HCT116 (cell line): ENCODE data around the gene NANOS2. TPM values are rescaled to one million over a fixed set of nuclear protein-coding genes. Genes with fewer than 3 reads are reported as not detected.

ENCODE experiments used
- ATAC-seq: fragments of 200-7000 bp; cut with Tn5 transposase; 2 replicates; pipeline ENCODE4 v1.9.1; 2020; ENCODE audit warnings: mild to moderate bottlenecking, moderate library complexity
- BruUV-seq: library from RNA; stranded (reverse); fragments of 400-500 nt; replicated peaks from 2 replicates; lab custom pipeline; 2021; lab: Mats Ljungman, UMichigan
- CTCF ChIA-PET: fragments of 300-600 bp; sonication (Branson Sonifier 250); formaldehyde crosslinking; loops from one replicate; lab custom pipeline; 2021; ENCODE audit warnings: antibody characterized with exemption; lab: Charles Lee
- POLR2A ChIA-PET: fragments of 300-600, 350-600 bp; sonication (Branson Sonifier 250); formaldehyde crosslinking; loops from one replicate; lab custom pipeline; 2021; ENCODE audit warnings: antibody characterized with exemption; lab: Charles Lee
- RAD21 ChIA-PET, 2 experiments: fragments of 300-600 bp; sonication (Branson Sonifier 250); formaldehyde crosslinking; loops; one replicate each; lab custom pipeline; 2023; ENCODE audit warnings: low total read pairs in 2 of 2; ENCODE audit not compliant: uncharacterized antibody in 2 of 2, unreplicated experiment in 2 of 2, low non-redundant PET in 1 of 2; lab: Charles Lee
- DNase-seq: peaks from one replicate; pipeline ENCODE4 v3.0.0-alpha.2; 2010; ENCODE audit warnings: low read depth, low spot score
- H2AFZ ChIP-seq: fragments of 200-600 bp; shearing (Covaris generic), sonication (generic); 2 replicates; pipeline ENCODE4 v1.6.1; 2017; ENCODE audit warnings: low read depth, mixed run types, mixed read lengths, antibody characterized with exemption, low read length; ENCODE audit not compliant: poor library complexity, severe bottlenecking
- H3K27ac ChIP-seq: 2 replicates; pipeline ENCODE4 v1.5.1; 2012; ENCODE audit warnings: low read depth, low read length
- H3K27me3 ChIP-seq: fragments of 200-600 bp; sonication (generic); 2 replicates; pipeline ENCODE4 v1.6.1; 2016; ENCODE audit warnings: mixed run types, low read length, mixed read lengths; ENCODE audit not compliant: insufficient read depth
- H3K36me3 ChIP-seq, 2 experiments: fragments of 200-500 bp in 1 of 2; fragments of 200-600 bp in 1 of 2; sonication (Bioruptor generic) in 1 of 2; sonication (generic) in 1 of 2; 2 replicates each; pipeline versions ENCODE4 v1.5.1 to v1.6.1; 2014 to 2016; ENCODE audit warnings: low read length in 2 of 2, inconsistent platforms in 1 of 2, mixed read lengths in 1 of 2, mixed run types in 1 of 2; ENCODE audit not compliant: insufficient read depth in 2 of 2, control insufficient read depth in 1 of 2
- H3K4me1 ChIP-seq, 2 experiments: fragments of 200-600 bp in 1 of 2; sonication (generic) in 1 of 2; 2 replicates each; pipeline versions ENCODE4 v1.5.1 to v1.6.1; 2012 to 2017; ENCODE audit warnings: low read length in 2 of 2, inconsistent platforms in 1 of 2, mild to moderate bottlenecking in 1 of 2, mixed read lengths in 1 of 2, mixed run types in 1 of 2, moderate library complexity in 1 of 2; ENCODE audit not compliant: insufficient read depth in 2 of 2, control insufficient read depth in 1 of 2
- H3K4me2 ChIP-seq: fragments of 200-600 bp; sonication (generic); 2 replicates; pipeline ENCODE4 v1.6.1; 2017; ENCODE audit warnings: mixed run types, low read length, mixed read lengths
- H3K4me3 ChIP-seq, 2 experiments: fragments of 200-600 bp in 1 of 2; sonication (generic) in 1 of 2; replicated peaks in 1 of 2; 2 replicates each; pipeline ENCODE4 v1.5.1; 2011 to 2016; ENCODE audit warnings: low read length in 2 of 2, control low read depth in 1 of 2, low read depth in 1 of 2, mild to moderate bottlenecking in 1 of 2, mixed read lengths in 1 of 2, mixed run types in 1 of 2
- H3K79me2 ChIP-seq: fragments of 200-600 bp; sonication (generic); 2 replicates; pipeline ENCODE4 v1.6.1; 2017; ENCODE audit warnings: mild to moderate bottlenecking, mixed run types, low read length, moderate library complexity, mixed read lengths; ENCODE audit not compliant: insufficient read depth
- H3K9ac ChIP-seq: fragments of 200-600 bp; sonication (generic); 2 replicates; pipeline ENCODE4 v1.6.1; 2016; ENCODE audit warnings: low read length, mixed read lengths
- H3K9me2 ChIP-seq: fragments of 200-600 bp; sonication (generic), shearing (Covaris generic); 2 replicates; pipeline ENCODE4 v1.6.1; 2017; ENCODE audit warnings: mixed run types, mild to moderate bottlenecking, moderate library complexity; ENCODE audit not compliant: insufficient read depth
- H3K9me3 ChIP-seq, 2 experiments: fragments of 200-500 bp in 1 of 2; fragments of 200-600 bp in 1 of 2; sonication (Bioruptor generic) in 1 of 2; sonication (generic) in 1 of 2; 2 replicates each; pipeline ENCODE4 v1.6.1; 2014 to 2017; ENCODE audit warnings: low read length in 2 of 2, mixed read lengths in 2 of 2, inconsistent platforms in 1 of 2, low read depth in 1 of 2, mild to moderate bottlenecking in 1 of 2, mixed run types in 1 of 2, moderate library complexity in 1 of 2; ENCODE audit not compliant: control insufficient read depth in 1 of 2, insufficient read depth in 1 of 2
- H4K20me1 ChIP-seq: fragments of 200-600 bp; sonication (generic), shearing (Covaris generic); 2 replicates; pipeline ENCODE4 v1.6.1; 2017; ENCODE audit warnings: mixed run types, mild to moderate bottlenecking, moderate library complexity; ENCODE audit not compliant: insufficient read depth
- JUND ChIP-seq: IDR thresholded peaks from 2 replicates; pipeline ENCODE4 v1.6.1; 2012
- MAX ChIP-seq: IDR thresholded peaks from 2 replicates; pipeline ENCODE4 v1.6.1; 2012
- REST ChIP-seq: IDR thresholded peaks from 2 replicates; pipeline ENCODE4 v1.6.1; 2012; ENCODE audit warnings: low read depth
- ZBTB33 ChIP-seq: IDR thresholded peaks from 2 replicates; pipeline ENCODE4 v1.6.1; 2011; ENCODE audit warnings: mild to moderate bottlenecking, low read length, moderate library complexity; ENCODE audit not compliant: insufficient replicate concordance; ENCODE audit errors: extremely low read depth
- intact Hi-C: fragments of 100-400 bp; cut with micrococcal nuclease; formaldehyde crosslinking; loops from 2 replicates; pipeline ENCODE4 v1.10.0; 2022
- total RNA-seq: library from RNA; stranded (reverse); gene quantifications from one replicate; pipeline ENCODE4 v1.2.1, GENCODE V29; 2021; ENCODE audit not compliant: unreplicated experiment

The NANOS2 gene
- total RNA-seq, 1 experiment from 2014 or later = not detected

- no peak for ATAC-seq
- CTCF ChIA-PET = interaction anchor here (5.0 kb wide), 1 partner anchor 16 kb away, joined by 45 read pairs; the partner anchor contains the start of genes FOXA3 and SYMPK
- POLR2A ChIA-PET = interaction anchor here (3.3 kb wide), 1 partner anchor 16 kb away, joined by 24 read pairs; the partner anchor contains the start of genes FOXA3 and SYMPK
- no peaks in the 10 kb centered on the region for H3K27me3 ChIP-seq
- DNase-seq = no peak
- no peaks in the 10 kb centered on the region for H3K9me3 ChIP-seq
- TF ChIP-seq REST (no peak), MAX (no peak)
- BruUV-seq = no TSS peak
- H3K27ac ChIP-seq = no peak overlapping the region
- H3K9me2 ChIP-seq = no peaks in the 10 kb centered on the region
- no peak overlapping the region for H2AFZ ChIP-seq
- intact Hi-C loops = no loop called here
- RAD21 ChIA-PET = no interaction called here
- no peak overlapping the region for H3K4me2 ChIP-seq
- H3K4me1 ChIP-seq = peaks cover 26 to 49% of the 10 kb centered on the region in 2 experiments
- no peaks in the 10 kb centered on the region for H3K36me3 ChIP-seq
- peaks cover 9% of the 10 kb centered on the region; the same call in 1 of the 2 replicates for H3K79me2 ChIP-seq
- H4K20me1 ChIP-seq = no peaks in the 10 kb centered on the region
- H3K4me3 ChIP-seq = no peak overlapping the region
- H3K9ac ChIP-seq = no peak overlapping the region
Observed at GRCh38 chr19:45879971-45880370, 34.6 kb downstream of the NANOS2 start.

GRCh38 chr19:45879055-45879454, 35.5 kb downstream of the NANOS2 start:
- POLR2A ChIA-PET = no interaction called here
- H3K9me2 ChIP-seq = no peaks in the 10 kb centered on the region
- no peaks in the 10 kb centered on the region for H4K20me1 ChIP-seq
- no peak overlapping the region for H2AFZ ChIP-seq
- H3K27ac ChIP-seq = no peak overlapping the region
- no TSS peak for BruUV-seq
- peaks cover 22 to 43% of the 10 kb centered on the region in 2 experiments for H3K4me1 ChIP-seq
- H3K36me3 ChIP-seq = no peaks in the 10 kb centered on the region
- CTCF ChIA-PET = interaction anchor here (5.0 kb wide), 1 partner anchor 15 kb away, joined by 45 read pairs; the partner anchor contains the start of genes FOXA3 and SYMPK
- intact Hi-C loops = no loop called here
- ATAC-seq (no peak), DNase-seq (no peak)
- H3K9ac ChIP-seq = no peak overlapping the region
- H3K79me2 ChIP-seq = peaks cover 4% of the 10 kb centered on the region; the same call in 1 of the 2 replicates
- H3K9me3 ChIP-seq = no peaks in the 10 kb centered on the region
- TF ChIP-seq ZBTB33 (no peak), JUND (no peak)
- no peak overlapping the region for H3K4me2 ChIP-seq
- no peaks in the 10 kb centered on the region for H3K27me3 ChIP-seq
- RAD21 ChIA-PET = no interaction called here
- no peak overlapping the region for H3K4me3 ChIP-seq
